Activated B cell treated with CpG ODN at 0.5 μM for 24 hours (primary cell): ENCODE measurements around the gene SAPCD2. TPM values are rescaled to one million over a fixed set of nuclear protein-coding genes. Genes with fewer than 3 reads are reported as not detected.

Experiments used
- ATAC-seq: fragments of 200-7000 bp; cut with Tn5 transposase; one replicate; pipeline ENCODE4 v1.10.0; 2021; ENCODE audit warnings: low read depth, mild to moderate bottlenecking, moderate library complexity
- CTCF ChIA-PET: fragments of 350-600 bp; sonication (Branson Sonifier 250); formaldehyde crosslinking; loops from one replicate; lab custom pipeline; 2021; ENCODE audit warnings: antibody characterized with exemption; lab: Charles Lee
- POLR2A ChIA-PET: fragments of 350-600 bp; sonication (Branson Sonifier 250); formaldehyde crosslinking; loops from one replicate; lab custom pipeline; 2021; ENCODE audit warnings: antibody characterized with exemption; lab: Charles Lee
- DNase-seq: peaks from one replicate; pipeline ENCODE4 v3.0.0; 2022
- H3K27ac Mint-ChIP-seq: one replicate; pipeline ENCODE4 v1.8.0; 2020; ENCODE audit warnings: mixed read lengths
- H3K27me3 Mint-ChIP-seq: one replicate; pipeline ENCODE4 v1.8.0; 2021; ENCODE audit warnings: mixed read lengths
- H3K36me3 Mint-ChIP-seq: one replicate; pipeline ENCODE4 v1.8.0; 2021; ENCODE audit warnings: low read depth, mixed read lengths
- H3K4me1 Mint-ChIP-seq: one replicate; pipeline ENCODE4 v1.8.0; 2021; ENCODE audit warnings: mixed read lengths
- H3K4me3 Mint-ChIP-seq: one replicate; pipeline ENCODE4 v1.8.0; 2020; ENCODE audit warnings: mild to moderate bottlenecking, mixed read lengths
- H3K9me3 Mint-ChIP-seq: one replicate; pipeline ENCODE4 v1.8.0; 2020; ENCODE audit warnings: mixed read lengths
- intact Hi-C: fragments of 100-400 bp; cut with micrococcal nuclease; formaldehyde crosslinking; loops from one replicate; pipeline ENCODE4 v1.15.1; 2024
- total RNA-seq: library from RNA; stranded (reverse); gene quantifications from 2 replicates; pipeline ENCODE4 v1.2.3, GENCODE V29; 2022
- TF ChIP-seq, protein P1 (sequence below): fragments of 200-600 bp; IDR thresholded peaks from one replicate; pipeline ENCODE4 v1.8.0; 2022; ENCODE audit warnings: antibody characterized with exemption, mild to moderate bottlenecking

SAPCD2 gene
- total RNA-seq, 1 donor from 2014 or later: 0.80 TPM

DNA sequence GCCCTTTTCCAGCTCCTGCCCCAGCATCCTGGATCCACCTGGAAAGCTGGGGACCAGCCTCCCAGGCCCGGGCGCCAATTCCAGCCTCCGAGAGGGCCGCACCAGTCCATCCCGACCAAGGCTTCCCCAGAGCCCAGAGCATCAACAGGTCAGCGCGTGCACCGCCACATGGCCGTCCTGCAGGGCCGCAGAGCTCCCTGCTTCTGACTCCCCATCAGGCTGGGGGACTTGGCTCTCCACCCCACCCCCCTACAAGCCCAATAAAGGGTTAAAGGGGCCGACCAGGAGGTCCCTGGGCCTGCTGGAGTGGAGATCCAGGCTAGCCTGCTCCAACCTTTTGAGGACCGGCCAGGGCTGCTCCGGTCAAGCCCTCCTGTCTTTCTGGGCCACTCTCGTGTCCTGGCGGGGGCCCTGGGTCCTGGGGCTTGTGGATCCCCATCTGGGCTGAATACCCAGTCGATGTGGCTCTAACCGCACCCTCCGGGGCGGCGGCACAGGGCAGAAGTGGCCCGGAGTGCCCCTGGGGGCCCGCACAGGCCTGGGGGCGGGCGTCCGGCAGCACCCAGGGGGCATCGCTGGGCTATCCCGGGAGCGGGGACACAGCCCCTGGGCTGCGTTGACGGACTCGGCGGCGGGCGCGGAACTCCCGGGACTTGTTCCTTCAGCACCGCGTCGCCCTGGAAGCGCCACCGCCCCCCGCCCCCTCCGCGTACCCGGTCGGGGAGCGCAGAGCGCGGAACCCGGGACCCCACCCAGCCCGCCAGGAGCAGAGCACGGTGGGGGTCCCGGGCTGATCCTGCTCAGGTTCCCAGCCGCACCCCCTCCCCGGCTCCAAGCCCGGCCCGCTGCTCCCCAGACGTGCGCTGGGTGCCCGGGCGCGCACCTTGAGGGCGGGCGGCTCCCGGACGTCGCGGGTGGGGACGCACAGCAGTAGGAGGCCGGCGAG, 17.1 kb downstream of the SAPCD2 start:
- ChIA-PET POLR2A (no interaction called here), CTCF (interaction anchor here (1.1 to 1.7 kb wide), 4 partner anchors 12 to 183 kb away, joined by 3 to 4 read pairs (median 4); no protein-coding TSS in a partner anchor)
- DNase-seq (no peak), ATAC-seq (peak; percentile 45)
- H3K27me3 Mint-ChIP-seq: peaks cover 16% of the 10 kb centered on the region
- H3K27ac Mint-ChIP-seq: no peak overlapping the region
- H3K4me3 Mint-ChIP-seq: no peak overlapping the region
- no peaks in the 10 kb centered on the region for H3K36me3 Mint-ChIP-seq
- peaks cover 3% of the 10 kb centered on the region for H3K4me1 Mint-ChIP-seq
- H3K9me3 Mint-ChIP-seq: no peaks in the 10 kb centered on the region
- intact Hi-C loops: no loop called here
- TF ChIP-seq, protein P1, sequence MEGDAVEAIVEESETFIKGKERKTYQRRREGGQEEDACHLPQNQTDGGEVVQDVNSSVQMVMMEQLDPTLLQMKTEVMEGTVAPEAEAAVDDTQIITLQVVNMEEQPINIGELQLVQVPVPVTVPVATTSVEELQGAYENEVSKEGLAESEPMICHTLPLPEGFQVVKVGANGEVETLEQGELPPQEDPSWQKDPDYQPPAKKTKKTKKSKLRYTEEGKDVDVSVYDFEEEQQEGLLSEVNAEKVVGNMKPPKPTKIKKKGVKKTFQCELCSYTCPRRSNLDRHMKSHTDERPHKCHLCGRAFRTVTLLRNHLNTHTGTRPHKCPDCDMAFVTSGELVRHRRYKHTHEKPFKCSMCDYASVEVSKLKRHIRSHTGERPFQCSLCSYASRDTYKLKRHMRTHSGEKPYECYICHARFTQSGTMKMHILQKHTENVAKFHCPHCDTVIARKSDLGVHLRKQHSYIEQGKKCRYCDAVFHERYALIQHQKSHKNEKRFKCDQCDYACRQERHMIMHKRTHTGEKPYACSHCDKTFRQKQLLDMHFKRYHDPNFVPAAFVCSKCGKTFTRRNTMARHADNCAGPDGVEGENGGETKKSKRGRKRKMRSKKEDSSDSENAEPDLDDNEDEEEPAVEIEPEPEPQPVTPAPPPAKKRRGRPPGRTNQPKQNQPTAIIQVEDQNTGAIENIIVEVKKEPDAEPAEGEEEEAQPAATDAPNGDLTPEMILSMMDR: no peak

DNA sequence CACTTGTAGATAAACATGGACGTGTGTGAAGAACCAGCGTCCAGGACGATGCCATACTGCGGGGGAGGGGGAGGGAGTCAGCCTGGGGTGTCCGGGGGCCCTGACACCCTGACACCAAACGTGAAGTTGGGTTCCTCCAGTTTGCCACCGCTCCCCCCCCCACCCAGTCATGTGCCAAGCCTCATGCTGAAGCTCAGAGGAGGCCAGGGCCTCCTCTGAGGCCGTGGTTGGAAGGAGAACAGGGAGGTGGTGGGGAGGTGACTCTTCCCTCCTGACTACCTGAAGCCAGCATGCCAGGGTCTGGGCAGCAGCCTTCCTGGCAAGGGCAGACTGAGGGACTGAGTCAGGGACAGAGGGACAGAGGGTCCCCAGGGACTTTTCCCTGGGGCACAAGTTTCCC, 18.1 kb downstream of the SAPCD2 start:
- ATAC-seq (no peak), DNase-seq (no peak)
- Mint-ChIP-seq H3K4me3 (no peak overlapping the region), H3K9me3 (no peaks in the 10 kb centered on the region), H3K4me1 (peaks cover 3% of the 10 kb centered on the region), H3K27ac (no peak overlapping the region), H3K36me3 (no peaks in the 10 kb centered on the region), H3K27me3 (peaks cover 20% of the 10 kb centered on the region)
- CTCF ChIA-PET: interaction anchor here (1.1 to 1.7 kb wide), 4 partner anchors 13 to 184 kb away, joined by 3 to 4 read pairs (median 4); no protein-coding TSS in a partner anchor
- TF ChIP-seq, protein P1: no peak
- POLR2A ChIA-PET: no interaction called here
- intact Hi-C loops: no loop called here

- H3K9me3 Mint-ChIP-seq: no peaks in the 10 kb centered on the region
- H3K36me3 Mint-ChIP-seq: no peaks in the 10 kb centered on the region
- DNase-seq: no peak
- no peak overlapping the region for H3K4me3 Mint-ChIP-seq
- H3K27ac Mint-ChIP-seq: no peak overlapping the region
- peaks cover 8% of the 10 kb centered on the region for H3K4me1 Mint-ChIP-seq
- no peak for ATAC-seq
- intact Hi-C loops: no loop called here
- peaks cover 28% of the 10 kb centered on the region for H3K27me3 Mint-ChIP-seq
- ChIA-PET CTCF (interaction anchor here (1.7 kb wide), 1 partner anchor 22 kb away, joined by 4 read pairs; no protein-coding TSS in a partner anchor), POLR2A (interaction anchor here (0.7 kb wide), 1 partner anchor 16 kb away, joined by 3 read pairs; no protein-coding TSS in a partner anchor)
- TF ChIP-seq, protein P1: no peak
Measured at GRCh38 chr9:137051145-137051724, 19.1 kb downstream of the SAPCD2 start.

DNA sequence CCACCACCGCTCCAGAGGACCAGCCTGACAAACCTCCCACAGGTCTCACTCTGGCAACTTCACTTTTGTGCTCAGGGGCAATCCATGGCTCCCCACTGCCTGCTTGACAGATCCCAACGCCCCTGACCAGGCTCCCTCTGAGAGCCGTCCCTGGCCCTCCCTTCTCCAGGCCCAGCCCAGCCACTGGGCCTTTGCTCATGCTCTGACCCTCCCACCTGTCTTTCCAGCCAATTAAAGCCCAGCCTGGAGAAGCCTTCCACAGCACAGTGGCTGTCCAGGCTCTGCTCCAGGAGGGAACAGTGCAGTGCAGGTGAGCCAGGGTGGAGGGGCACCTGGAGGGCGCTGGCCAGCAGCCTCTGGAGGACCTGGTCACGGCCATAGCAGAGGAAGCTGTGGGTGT, 19.8 kb downstream of the SAPCD2 start:
- TF ChIP-seq, protein P1: no peak
- Mint-ChIP-seq H3K9me3 (no peaks in the 10 kb centered on the region), H3K36me3 (no peaks in the 10 kb centered on the region), H3K27me3 (peaks cover 28% of the 10 kb centered on the region), H3K27ac (no peak overlapping the region), H3K4me3 (no peak overlapping the region), H3K4me1 (peaks cover 8% of the 10 kb centered on the region)
- CTCF ChIA-PET: no interaction called here
- intact Hi-C loops: no loop called here
- POLR2A ChIA-PET: no interaction called here
- DNase-seq (no peak), ATAC-seq (no peak)
